GM23248 (cell line): Measurements from ENCODE around the gene PLEK.

Experiments used
- EZH2 ChIP-seq: fragments of 200-600 bp; sonication (generic); IDR thresholded peaks from 2 replicates; pipeline ENCODE4 v1.6.1; 2018; ENCODE audit warnings: antibody characterized with exemption, mild to moderate bottlenecking; ENCODE audit not compliant: insufficient read depth, poor library complexity, severe bottlenecking
- EZH2phosphoT487 ChIP-seq: fragments of 200-600 bp; sonication (generic); IDR thresholded peaks from 2 replicates; pipeline ENCODE4 v1.6.1; 2018; ENCODE audit warnings: antibody characterized with exemption, moderate library complexity, mild to moderate bottlenecking, low read depth; ENCODE audit not compliant: insufficient read depth

DNA sequence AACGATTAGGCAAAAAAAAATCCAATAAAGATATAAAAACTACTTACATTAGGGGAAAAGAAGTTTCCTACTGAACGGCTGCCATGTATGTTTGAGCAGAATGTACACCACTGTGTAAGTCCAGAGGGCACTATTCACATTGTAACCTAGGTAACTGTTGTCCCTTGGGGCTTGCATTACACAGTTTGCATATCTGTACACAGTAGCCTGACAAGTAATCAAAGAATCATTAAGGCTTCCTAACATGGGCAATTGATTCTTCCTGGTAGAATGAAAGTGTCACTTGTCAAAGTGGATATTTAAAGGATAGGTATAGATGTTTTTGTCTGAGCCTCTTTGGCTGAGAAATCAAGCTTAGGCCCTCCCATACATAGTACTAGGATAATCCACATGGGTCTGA, 39.1 kb downstream of the PLEK start:
- no peak for TF ChIP-seq EZH2phosphoT487
- TF ChIP-seq EZH2, result no peak
